HG02840 (cell line): Measurements from ENCODE around the gene TMEM225B.
"Not testable (repeated sequence)": the region's sequence is repeated elsewhere in the genome, so short reads cannot be mapped to it uniquely, and the experiment has no call there.

Source experiments
- ATAC-seq: cut with Tn5 transposase; IDR thresholded peaks from one replicate; pipeline ENCODE4 v1.9.1; 2021; ENCODE audit warnings: mild to moderate bottlenecking, moderate library complexity, moderate number of reproducible peaks; ENCODE audit not compliant: unreplicated experiment, low FRiP score

The TMEM225B gene

DNA sequence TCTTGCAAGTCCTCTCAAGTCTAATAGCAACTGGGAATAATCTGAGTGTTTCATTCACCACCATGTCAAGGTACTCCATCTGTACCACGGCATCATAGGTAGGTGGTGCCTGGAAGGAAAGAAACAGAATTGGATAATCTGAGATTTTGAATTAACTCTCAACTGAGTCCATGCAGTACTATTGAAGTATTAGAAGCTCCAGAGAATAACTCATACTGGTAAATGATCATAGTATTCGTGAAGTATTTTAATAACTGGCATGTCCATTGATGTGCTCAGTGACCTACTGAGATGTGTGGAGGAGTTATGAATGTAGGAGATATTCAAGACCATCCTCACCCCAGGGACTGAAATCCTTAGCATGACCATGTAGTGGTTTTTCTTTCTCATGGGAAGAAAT lies 54.6 kb downstream of the TMEM225B start:
- ATAC-seq, result no peak

DNA sequence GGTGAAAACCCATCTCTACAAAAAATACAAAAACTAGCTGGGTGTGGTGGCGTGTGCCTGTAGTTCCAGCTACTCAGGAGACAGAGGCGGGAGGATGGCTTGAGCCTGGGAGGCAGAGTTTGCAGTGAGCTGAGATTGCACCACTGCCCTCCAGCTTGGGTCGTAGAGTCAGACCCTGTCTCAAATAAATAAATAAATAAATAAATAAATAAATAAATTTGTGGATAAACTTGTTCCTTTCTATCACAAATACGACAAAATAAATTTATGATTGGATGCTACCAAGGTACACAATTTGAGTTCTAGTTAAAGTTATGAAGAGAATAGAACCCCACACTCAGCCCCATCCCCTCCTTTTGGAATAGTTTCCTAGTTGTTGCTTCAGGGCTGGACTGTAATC lies 55.2 kb downstream of the TMEM225B start:
- not testable (repeated sequence) for ATAC-seq

DNA sequence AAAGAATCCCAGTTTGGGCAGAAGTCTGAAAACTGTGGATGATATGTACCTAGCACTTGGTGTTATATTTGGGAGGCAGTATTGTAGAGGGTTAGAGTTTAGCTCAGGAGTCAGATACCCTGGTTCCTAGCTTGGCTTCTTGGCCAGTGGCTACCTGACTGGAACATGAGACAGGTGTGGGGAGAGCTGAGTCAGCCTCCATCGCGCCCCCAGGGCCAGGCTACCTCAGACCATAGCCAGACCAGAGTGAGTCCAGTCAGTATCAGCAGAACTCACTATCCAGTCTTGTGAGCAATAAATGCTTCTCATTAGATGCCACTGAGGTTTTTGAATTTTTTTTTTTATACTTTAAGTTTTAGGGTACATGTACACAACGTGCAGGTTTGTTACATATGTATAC lies 55.7 kb downstream of the TMEM225B start:
- no peak for ATAC-seq

DNA sequence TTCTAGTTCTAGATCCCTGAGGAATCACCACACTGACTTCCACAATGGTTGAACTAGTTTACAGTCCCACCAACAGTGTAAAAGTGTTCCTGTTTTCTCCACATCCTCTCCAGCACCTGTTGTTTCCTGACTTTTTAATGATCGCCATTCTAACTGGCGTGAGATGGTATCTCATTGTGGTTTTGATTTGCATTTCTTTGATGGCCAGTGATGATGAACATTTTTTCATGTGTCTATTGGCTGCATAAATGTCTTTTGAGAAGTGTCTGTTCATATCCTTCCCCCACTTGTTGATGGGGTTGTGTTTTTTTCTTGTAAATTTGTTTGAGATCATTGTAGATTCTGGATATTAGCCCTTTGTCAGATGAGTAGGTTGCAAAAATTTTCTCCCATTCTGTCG lies 56.6 kb downstream of the TMEM225B start:
- not testable (repeated sequence) for ATAC-seq

DNA sequence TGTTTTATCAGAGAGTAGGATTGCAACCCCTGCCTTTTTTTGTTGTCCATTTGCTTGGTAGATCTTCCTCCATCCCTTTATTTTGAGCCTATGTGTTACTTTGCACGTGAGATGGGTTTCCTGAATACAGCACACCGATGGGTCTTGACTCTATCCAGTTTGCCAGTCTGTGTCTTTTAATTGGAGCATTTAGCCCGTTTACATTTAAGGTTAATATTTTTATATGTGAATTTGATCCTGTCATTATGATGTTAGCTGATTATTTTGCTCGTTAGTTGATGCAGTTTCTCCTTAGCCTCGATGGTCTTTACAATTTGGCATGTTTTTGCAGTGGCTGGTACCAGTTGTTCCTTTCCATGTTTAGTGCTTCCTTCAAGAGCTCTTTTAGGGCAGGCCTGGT lies 59.8 kb downstream of the TMEM225B start:
- not testable (repeated sequence) for ATAC-seq
